Bronchial epithelial cell (primary cell): Measurements from ENCODE around the gene PSPH. TPM values are rescaled to one million over a fixed set of nuclear protein-coding genes. Genes with fewer than 3 reads are reported as not detected.
"Not testable (repeated sequence)": the region's sequence is repeated elsewhere in the genome, so short reads cannot be mapped to it uniquely, and the experiment has no call there.

Source experiments
- DNase-seq: peaks from one replicate; pipeline ENCODE4 v3.0.0-alpha.2; 2010; ENCODE audit warnings: low read depth
- FAIRE-seq: peaks from 2 replicates; lab custom pipeline; 2011; peaks lifted over from hg19 to GRCh38; lab: Jason Lieb, UNC
- H3K27me3 ChIP-seq: 2 replicates; pipeline ENCODE4 v1.5.1; 2011; ENCODE audit warnings: low read length; ENCODE audit not compliant: control insufficient read depth, insufficient read depth
- H3K36me3 ChIP-seq: 2 replicates; pipeline ENCODE4 v1.5.1; 2011; ENCODE audit warnings: low read length; ENCODE audit not compliant: control insufficient read depth, insufficient read depth
- H3K4me3 ChIP-seq: 2 replicates; pipeline ENCODE4 v1.5.1; 2011; ENCODE audit warnings: mild to moderate bottlenecking, low read depth, low read length, control low read depth
- CTCF ChIP-seq: IDR thresholded peaks from 2 replicates; pipeline ENCODE4 v1.5.1; 2011; ENCODE audit warnings: mild to moderate bottlenecking, moderate library complexity, low read length, control low read depth, inconsistent platforms; ENCODE audit not compliant: insufficient read depth, severe bottlenecking
- total RNA-seq: library from RNA; depleted of rRNA; stranded (reverse); fragments of >200 nt; gene quantifications from 2 replicates; pipeline ENCODE4 v1.2.1, GENCODE V29; 2014

PSPH gene
- total RNA-seq, 1 donor from 2014 or later = 162 TPM

DNA sequence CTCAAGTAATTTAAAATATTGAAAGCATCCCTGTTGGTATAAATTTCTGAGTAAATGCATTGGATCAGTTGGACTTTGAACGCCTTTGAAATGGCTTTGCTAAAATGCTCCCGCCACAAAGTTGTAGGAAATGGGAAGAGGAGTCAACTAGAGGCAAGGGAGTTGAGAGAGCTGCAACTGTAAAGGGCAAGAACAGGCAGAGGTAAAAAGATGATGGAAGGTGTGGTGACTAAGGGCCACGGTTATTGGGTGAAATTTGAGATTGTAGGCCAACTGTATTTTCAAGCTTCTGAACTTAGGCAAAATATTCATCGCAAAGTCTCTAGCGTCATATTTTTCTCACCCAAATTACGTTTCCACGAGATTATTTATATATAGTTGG is 12.2 kb upstream of the PSPH start:
- TF ChIP-seq CTCF = no peak
- FAIRE-seq (no peak), DNase-seq (no peak)
- Histone ChIP-seq H3K27me3 (no peaks in the 10 kb centered on the region), H3K4me3 (no peak overlapping the region), H3K36me3 (peaks cover 9% of the 10 kb centered on the region)

- no peak for FAIRE-seq
- peak; percentile 55 for DNase-seq
- TF ChIP-seq CTCF = no peak
- H3K4me3 ChIP-seq = no peak overlapping the region
- H3K36me3 ChIP-seq = peaks cover 10% of the 10 kb centered on the region
- H3K27me3 ChIP-seq = no peaks in the 10 kb centered on the region
Observed at GRCh38 chr7:56062382-56062781, 11.1 kb upstream of the PSPH start.

- no peak for FAIRE-seq
- DNase-seq = no peak
Observed at GRCh38 chr7:56053993-56054392, 2.7 kb upstream of the PSPH start.

DNA sequence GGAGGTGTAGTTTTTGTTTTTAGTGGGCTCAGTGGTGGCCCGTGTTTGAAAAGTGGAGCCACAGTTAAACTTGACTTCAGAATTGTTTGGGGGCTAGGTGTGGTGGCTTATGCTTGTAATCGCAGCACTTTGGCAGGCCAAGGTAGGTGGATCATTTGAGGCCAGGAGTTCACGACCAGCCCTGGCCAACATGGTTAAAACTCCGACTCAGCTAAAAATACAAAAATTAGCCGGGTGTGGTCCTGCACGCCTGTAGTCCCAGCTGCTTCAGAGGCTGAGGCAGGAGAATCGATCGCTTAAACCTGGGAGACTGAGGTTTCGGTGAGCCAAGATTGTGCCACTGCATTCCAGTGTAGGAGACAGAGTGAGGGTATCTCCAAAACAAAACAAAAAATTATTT is 2.1 kb upstream of the PSPH start:
- Histone ChIP-seq H3K36me3 (peaks cover 9% of the 10 kb centered on the region), H3K4me3 (no peak overlapping the region), H3K27me3 (no peaks in the 10 kb centered on the region)
- FAIRE-seq (no peak), DNase-seq (no peak)
- TF ChIP-seq CTCF = no peak

More at GRCh38 chr7:56053993-56054392, 2.7 kb upstream of the PSPH start:
- TF ChIP-seq CTCF = no peak
- Histone ChIP-seq H3K36me3 (peaks cover 12% of the 10 kb centered on the region), H3K27me3 (no peaks in the 10 kb centered on the region), H3K4me3 (no peak overlapping the region)

DNA sequence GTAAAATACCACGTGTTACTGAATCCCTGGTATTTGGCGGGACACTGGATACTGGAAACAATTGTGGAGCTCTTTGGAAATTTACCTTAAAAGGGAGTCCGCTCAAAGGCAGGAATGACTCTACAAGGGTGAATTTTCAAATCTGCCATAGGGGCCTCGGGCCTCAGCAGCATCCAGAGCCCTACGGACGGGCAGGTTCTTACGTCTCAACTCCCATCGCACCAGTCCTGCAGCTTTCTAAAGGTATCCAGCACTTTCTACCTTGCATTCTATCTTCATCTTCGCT is 248 bp downstream of the PSPH start:
- FAIRE-seq = no peak

DNA sequence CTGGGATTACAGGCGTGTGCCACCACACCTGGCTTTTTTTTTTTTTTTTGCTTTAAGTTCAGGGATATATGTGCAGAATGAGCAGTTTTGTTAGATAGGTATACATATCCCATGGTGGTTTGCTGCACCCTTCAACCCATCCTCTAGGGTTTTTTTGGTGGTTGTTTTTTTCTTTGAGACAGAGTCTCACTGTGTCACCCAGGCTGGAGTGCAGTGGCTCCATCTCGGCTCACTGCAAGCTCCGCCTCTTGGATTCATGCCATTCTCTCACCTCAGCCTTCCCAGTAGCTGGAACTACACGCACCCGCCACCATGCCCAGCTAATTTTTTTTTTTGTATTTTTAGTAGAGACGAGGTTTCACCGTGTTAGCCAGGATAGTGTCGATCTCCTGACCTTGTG is 2.5 kb downstream of the PSPH start:
- H3K4me3 ChIP-seq, DNase-seq, FAIRE-seq, H3K27me3 ChIP-seq, H3K36me3 ChIP-seq: not testable (repeated sequence)

More for the DNA sequence above, 248 bp downstream of the PSPH start:
- Histone ChIP-seq H3K27me3 (no peaks in the 10 kb centered on the region), H3K4me3 (peak overlapping the region; percentile 90), H3K36me3 (peaks cover 4% of the 10 kb centered on the region)
- no peak for TF ChIP-seq CTCF
- DNase-seq = no peak
